NCI-H510A (cell line): ENCODE results near the gene RAB5B.

ENCODE experiments used
- DNase-seq: peaks from one replicate; lab custom pipeline; 2025; lab: John Stamatoyannopoulos, UW

RAB5B gene, protein sequence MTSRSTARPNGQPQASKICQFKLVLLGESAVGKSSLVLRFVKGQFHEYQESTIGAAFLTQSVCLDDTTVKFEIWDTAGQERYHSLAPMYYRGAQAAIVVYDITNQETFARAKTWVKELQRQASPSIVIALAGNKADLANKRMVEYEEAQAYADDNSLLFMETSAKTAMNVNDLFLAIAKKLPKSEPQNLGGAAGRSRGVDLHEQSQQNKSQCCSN

DNA sequence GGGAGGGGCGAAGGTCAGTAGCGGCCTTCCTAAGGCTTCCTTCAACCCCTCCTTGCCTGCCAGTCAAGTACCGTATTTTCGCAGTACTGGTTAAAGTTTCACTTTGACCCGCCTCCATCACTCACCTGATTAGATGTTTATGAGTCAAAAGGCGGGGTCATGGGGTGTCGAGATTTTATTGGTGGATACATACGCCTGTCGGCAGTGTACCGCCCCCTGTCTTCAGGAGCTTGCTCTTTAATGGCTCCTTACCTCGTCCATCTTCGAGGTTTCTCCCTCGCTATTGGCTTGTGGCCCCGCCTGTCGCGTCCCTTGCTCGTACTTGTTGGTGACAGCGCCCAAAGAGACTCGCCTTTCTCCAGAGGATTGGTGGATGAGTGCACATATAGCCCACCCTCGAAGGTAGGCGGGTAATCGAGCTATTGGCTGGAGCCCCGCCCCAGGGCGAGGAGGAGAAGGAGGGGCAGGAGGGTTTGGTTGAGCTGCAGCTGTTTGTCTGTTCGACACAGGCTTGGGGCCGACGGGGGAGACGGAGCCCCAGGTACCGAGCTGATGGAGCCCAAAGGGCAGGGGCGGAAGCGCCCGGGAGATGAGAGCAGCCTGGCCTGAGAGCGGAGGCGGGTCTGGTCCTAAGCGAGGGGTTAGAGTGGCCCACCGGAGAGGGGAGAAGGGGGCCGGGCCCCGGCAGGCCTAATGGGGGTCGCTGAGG lies at the start of gene RAB5B:
TSS of gene RAB5B (plus strand) at position 480 of the 709 bp plus-strand sequence. CDS start 12,883 bp downstream, outside the sequence.
- peak; percentile 99 for DNase-seq

DNA sequence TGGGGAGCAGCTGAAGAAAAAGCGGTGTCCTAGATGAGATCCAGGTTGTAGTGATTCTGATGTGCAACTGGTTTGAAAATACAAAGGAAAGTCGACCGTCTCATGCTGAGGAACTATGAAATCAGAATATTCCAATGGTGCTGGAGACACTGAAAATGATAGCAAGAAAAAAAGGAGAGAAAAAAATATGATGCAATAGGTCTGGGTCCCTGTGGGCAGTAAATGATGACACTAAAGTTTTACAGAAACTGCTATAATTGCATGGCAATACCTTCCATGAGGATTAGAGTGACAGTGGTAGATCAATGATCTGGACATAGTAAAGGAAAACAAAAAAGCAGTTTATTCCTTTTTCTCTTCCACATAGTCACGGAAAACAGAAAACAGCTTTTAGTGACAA lies 48.5 kb upstream of the RAB5B start:
- no peak for DNase-seq

DNA sequence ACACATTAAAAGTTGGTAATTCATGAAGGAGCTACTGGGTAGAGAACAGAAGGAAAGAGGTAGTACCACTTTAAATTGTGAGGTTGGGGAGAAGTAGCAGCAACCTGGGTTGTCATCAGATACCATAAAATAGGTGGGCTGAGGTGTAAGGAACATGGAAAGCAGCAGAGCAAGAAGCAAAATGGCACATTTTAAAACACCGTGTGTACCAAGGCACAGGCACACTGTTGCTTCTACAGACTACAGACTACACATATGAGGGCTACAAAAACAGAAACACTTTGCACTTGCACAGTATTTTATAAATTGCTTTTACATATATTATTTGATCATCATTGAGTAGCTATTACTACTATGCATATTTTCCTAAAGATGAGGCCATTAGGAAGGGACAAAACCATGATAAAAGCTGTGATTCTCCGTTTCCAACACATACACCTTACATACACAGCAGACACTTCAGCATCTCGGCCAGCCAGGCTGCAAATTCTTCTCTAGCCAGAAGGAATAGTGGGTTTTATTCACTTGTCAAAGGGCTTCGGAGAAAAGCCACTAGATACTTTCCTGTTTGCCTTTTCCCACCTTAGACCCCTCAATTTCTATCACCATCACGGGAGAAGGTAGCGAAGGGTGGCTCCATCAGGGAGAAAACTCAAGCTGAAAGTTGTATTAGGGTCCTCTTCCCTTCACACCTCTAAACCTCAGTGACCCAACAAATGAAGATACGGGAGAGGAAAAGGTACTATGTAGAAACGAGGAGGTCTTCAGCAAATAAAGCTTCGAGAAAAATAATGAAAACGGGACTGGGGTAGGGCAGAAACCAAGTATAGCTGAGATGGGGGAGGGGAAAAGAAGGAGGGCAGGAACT lies 47.8 kb upstream of the RAB5B start:
- no peak for DNase-seq

DNA sequence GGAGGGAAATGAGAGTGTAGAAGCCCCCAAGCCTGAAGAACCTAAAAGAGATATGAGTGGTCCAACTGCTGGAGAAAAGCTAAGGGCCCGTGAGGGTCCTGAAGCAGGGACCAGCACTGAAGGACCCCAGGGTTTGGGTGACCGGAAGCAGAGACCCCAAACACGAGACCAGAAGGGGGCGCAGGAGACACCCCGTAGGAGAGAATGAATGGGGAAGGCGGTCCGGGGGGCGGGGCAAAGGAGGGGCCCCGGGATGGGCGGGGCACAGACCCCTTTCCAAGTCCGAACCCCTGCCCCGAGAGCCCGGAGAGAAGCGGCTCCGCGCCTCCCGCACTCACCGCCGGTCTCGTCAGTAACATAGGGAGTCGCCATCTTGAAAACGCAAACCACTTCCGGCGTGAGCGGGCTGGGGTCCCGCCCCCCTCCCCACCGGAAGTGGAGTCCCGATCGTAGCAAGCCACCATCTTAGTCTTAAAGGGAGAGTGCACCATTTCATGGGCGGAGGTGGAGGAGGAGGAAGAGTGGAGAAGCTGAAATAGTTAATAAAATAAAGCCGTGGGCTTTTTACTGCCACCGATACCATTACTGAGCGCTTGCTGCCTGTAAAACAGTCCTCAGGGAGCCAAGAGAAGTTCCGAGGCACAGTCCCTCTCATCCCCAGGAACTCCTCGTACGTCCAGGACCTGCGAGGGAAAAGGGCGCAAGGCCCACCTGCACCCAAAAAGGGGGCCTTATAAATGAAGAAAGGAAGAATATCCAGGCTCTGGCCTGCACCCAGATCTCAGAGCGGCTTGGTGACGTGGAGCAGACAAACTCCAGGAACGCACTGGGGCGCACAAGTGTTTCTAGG lies 46.9 kb upstream of the RAB5B start:
- peak; percentile 89 for DNase-seq

DNA sequence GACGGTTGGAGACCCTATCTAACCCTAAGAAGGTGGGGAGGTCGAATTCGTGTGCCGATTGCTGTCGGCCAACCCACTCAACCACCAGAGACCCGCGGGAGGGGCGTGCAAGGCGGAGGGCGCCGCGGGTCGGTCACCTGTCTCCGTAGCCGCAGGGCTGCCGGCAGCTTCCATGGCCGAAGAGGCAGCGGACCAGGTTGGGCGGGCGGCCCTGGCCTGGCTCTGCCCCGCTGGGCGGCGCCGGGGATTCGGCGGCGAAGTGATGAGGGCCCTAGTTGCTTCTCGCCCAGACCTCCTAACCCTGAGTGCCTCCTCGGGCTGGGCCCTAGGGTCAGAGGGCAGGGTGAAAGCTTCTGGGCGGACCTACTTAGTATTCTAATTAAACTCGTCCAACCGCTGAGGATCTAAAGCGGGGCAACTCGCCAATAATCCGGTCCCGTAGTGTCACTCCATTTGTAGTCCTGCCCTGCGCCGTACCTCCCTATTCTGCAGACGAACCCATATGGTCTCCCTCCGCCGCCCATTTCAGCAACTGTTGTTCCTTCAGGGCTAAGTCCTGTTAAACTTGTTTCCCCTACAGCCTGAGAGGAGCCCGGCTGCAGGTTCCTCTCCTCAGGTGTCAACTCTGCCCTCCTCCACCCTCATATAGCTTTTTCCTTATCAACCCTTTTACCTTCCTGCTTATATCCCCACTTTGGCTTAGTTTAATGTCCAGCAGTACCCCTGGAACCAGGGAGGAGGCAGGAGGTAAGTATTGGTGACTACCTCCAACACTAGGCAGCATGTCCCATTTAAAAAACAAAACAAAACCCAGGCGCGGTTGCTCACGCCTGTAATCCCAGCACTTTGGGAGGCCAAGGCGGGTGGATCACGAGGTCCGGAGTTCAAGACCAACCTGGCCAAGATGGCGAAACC lies 46.0 kb upstream of the RAB5B start, which contains the start of gene PYM1:
TSS of gene PYM1 (minus strand) at position 307 of the 915 bp plus-strand sequence. CDS start at position 174, 133 bp downstream.
- peak; percentile 51 for DNase-seq

DNA sequence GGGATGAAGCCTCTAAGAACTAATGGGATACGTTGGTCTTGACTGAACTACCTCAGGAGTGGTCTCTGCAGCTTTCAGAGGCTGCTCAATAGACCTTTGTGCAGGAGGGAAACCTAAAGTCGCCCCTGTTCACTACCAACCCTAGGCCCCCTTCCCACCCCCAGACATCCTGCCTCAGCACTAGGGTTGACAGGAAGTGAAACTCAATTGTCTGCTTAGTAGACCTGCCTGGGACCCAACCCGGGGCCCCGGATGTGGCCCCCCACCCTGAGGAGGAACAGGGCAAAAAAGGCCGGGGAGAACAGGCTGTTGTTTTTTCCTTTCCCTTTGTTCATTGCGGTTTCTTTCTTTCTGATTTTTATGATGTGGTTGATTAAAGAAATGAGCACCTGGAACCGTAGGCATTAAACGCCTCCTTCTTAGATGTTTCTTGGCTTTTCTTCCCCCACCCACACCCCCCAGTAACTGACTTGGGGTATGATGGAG lies 44.5 kb upstream of the RAB5B start:
- no peak for DNase-seq

DNA sequence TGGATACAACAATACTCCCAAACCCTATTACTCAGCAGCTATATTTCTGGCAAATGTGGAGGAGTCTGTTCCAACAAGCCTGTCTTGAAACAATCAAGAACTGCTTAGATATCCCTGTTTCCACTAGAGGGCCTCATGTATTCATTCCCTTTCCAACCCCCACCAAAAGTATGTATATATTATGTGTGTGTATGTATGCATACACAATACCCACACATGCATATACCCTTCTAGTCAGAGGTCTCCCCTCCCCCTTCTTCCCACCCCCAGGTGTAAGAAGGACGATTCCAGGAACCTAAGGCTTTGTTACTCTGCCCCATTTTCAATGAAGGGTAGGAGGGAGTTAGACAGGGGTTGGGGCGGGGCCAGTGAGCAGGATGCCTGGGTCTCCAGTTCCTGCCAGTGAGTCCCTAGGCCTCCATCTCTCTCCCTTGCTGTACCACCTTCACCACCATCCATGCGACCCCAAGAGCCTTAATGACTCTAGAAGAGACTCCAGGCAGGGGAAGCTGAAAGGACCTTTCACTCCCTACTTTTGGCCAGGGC lies 43.0 kb upstream of the RAB5B start, which contains the start of gene DGKA:
TSS of gene DGKA (plus strand) at position 392 of the 546 bp plus-strand sequence. CDS start 5,342 bp downstream, outside the sequence.
- DNase-seq, result peak; percentile 14

DNA sequence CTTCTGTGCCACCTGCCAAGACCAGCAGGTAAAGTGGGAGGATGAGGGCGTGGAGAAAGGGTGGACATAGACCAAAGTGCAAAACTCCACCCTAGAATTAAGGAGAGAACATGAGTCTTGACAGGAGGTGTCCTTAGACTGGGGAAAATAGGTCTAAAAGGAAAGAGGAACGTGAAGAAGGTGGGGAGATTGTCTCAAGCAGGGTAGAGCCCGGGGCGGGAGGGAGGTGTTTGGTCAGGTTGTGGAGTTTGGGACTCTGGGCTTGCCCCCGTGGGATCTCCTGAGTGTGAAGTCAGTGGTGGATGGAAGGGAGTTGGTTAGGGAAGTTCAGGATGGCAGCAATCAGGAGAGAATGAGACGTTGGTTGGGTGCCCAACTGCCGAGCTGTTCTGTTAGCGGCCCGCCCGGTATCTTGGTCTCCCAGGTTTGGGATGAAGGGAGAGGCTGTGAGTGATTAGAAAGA lies 42.5 kb upstream of the RAB5B start:
- no peak for DNase-seq

DNA sequence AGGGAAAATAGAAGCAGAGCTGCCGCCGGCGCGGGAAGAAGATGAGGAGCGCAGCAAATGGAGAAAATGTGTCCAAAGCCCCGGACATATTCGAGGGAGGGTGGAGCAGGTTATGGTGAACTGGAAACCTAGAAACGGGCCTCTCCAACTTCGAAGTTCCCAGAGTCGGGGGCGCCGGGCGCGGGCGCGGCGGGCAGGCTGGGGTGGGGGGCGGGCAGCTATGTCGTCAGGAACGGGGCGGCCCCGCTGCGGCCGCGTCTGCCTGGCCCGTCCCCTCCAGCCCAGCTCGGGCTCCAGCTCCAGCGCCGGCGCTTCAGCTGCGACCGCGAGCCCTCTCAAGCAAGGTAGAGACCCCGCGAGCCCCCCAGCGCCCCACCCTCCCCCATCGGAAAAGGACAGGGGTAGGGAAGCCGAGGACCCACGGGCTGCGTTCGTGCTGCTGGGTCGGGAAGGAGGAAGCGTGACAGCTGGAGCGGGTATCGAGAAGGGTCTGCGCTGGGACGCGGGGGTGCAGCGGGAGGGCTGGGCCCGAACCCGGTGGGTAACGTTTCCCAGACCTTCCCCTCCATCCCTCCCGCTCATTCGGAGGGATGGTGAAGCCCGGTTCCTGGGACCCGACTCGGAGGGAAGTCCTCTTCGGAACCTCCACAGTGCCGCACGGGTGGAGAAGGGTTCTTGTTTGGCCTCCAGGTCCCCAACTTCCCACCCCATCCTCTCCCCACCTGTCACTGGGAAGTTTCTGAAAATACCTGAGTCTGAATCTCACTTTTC lies 41.9 kb upstream of the RAB5B start:
- peak; percentile 17 for DNase-seq

DNA sequence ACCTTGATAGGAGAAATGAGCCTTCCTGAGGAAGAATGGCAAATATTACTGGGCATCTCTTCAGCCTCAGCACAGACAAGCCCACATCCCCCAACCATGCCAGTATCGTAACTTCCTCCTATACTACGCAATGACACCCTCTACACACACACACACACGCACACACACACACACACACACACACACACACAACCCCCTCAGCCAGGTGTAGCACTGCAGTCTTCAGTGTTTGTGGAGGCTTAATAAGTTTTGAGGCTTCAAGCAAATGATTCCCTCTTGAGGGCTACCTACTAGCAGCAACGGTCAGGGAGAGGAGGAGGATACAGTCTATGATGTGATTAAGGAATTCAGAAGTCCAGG lies 41.3 kb upstream of the RAB5B start:
- DNase-seq, result no peak

DNA sequence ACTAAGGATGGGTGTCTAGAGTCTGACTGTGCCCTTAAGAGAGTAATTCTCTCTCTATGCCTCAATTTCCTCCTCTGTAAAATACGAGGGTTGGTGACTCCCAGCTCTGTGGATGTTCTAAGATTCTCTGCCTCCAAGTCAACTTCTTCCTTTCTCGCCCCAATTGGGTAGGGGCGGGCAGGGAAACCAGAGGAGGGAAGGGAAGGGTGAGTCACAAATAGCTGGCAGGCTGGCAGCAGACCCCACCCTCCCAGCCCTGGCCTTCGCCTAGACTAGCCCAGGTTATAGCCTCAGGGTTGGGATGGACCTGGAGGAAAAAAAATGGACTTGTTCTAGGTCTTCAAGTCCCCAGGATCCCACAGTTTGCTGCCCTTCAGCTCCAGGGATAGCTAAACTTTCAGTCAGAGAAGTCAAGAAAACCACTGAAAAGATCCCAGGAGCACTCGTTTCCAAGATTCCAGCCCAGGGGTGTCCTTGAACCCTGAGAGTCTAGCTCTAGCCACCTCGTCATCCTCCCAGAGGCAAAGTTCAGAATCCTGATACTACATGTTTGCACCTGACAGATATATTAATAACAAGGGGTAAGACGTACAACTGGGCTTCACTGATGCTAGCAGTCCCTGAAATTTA lies 40.6 kb upstream of the RAB5B start:
- no peak for DNase-seq

DNA sequence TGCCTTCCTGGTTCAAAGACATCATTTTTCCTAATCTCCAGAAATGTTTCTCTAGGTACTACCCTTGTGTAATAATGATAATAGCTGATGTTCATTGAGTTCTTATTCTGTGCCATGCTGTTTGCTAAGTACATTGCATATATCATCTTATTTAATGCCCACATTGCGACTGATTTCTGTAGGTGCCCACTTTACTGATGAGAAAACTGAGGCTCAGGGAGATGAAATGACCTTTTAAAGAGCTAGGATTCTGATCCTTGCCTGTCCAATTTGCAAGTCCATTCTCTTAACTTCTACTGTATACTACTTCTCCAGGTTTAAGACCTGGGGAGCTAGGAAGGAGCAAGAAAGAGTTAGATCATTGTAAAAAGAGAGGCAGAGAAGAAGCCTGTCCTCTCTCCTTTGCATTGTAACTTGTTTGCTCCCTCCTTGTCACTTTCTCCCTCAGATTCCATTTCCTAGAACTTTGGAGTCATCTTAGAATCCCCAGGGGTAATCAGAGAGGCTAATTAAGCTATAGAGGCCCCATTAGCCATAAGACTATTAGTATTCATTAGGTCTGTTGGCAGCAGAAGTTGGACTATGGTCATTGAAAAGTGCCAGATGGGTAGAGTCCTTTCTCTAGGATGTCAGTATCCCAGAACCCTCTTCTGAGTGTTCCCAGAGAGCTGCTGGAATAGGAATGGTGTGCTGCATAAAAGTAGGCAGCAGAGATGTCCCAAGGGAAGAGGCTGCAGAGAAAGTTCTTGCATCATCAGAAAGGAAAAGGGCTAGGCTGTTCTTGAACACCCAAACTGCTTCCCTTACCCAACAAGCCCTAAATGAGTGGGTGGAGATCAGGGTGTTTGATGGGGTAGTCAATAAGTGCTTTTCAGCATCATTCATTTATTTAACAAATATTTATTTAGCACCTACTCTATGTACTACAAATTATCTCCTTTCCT lies 39.8 kb upstream of the RAB5B start:
- DNase-seq, result no peak

DNA sequence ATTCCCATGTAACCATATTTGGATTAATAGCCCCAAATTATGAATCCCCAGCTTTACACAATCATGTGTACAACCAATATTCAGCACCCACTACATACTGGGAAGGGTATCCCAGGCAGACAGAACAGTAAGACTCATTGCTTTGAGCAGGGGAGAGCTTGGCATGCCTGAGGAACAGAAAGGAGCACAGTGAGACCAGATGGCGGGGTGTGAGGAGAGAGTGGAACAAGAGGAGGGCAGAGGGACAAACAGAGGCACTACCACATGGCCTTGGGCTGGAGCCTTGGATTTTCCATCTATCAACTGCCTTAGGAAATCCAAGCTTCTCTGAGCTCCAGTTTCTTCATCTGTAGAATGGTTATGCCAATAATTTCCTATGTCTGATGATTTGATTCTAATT lies 39.1 kb upstream of the RAB5B start:
- DNase-seq, result no peak

DNA sequence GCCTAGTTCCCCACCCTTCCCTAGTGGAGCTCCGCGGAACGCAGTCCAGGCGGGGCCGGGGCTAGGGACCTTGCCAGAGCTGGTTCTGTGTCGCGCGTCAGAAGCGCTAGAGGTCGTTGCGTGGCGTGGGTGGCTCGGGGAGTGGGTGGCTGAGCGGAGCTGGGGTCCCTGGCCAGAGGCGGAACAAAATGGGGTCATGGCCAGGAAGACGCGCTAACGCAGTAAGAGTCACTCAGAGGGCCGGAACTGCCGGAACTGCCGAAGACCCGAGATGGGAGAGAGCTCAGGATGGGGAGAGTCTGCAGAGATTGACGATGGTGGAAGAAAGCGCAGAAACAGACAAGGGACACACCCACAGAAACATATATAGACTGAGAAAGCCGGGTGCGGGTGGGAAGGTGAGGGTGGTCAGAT lies 38.1 kb upstream of the RAB5B start:
- no peak for DNase-seq

DNA sequence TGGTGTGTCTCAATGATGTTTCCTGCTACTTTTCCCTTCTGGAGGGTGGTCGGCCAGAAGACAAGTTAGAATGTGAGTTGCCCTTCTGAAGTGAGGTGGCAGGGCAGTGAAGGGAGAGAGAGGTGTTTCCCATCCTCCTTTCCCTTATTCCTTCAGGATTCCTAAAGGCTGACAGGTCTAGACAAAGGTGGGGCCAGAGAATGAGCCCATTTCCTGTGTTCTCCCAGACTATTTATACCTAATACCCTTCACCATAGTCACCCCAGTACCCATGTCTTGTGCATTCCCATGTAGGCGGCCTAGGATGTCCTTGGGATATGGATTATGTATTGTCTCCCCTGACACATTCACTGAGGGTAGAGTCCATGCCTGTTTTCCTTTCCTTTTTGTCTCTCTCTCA lies 35.9 kb upstream of the RAB5B start:
- no peak for DNase-seq

DNA sequence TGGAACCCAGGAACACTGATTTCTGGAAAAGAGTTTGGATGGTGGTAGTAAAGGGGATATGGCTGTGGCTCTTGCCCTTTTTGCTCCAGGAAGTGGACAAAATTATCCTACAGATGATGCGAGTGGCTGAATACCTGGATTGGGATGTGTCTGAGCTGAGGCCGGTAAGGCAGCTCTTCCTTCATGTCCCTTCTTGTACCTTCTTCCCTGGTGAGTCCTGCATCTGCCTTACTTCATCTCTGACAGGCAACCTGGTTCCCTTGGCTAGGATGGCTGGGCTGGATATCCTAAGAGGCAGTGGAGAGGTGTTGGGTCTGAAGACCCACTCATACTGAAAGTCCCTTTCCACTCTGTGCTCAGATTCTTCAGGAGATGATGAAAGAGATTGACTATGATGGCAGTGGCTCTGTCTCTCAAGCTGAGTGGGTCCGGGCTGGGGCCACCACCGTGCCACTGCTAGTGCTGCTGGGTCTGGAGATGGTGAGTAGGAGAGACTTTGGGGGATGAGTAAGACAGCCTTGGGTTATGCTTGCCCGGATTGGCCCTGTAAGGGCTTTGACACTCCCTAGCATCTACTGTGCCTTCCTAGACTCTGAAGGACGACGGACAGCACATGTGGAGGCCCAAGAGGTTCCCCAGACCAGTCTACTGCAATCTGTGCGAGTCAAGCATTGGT lies 34.9 kb upstream of the RAB5B start:
- DNase-seq, result no peak
